Mammary epithelial cell (primary cell): ENCODE results near the gene CNNM3.

Experiments
- EZH2 ChIP-seq: IDR thresholded peaks from 2 replicates; pipeline ENCODE4 v1.6.1; 2012; ENCODE audit warnings: low read length, inconsistent platforms, borderline replicate concordance
- TF ChIP-seq, protein P1 (sequence below), 2 donors: IDR thresholded peaks in 1 of 2; conservative IDR thresholded peaks in 1 of 2; 2 replicates each; pipeline ENCODE4 v1.5.1; 2011 to 2012; ENCODE audit warnings: inconsistent platforms in 2 of 2, low read length in 2 of 2, mild to moderate bottlenecking in 2 of 2, control low read depth in 1 of 2, low read depth in 1 of 2; ENCODE audit not compliant: insufficient read depth in 1 of 2; ENCODE audit errors: extremely low read depth in 1 of 2

DNA sequence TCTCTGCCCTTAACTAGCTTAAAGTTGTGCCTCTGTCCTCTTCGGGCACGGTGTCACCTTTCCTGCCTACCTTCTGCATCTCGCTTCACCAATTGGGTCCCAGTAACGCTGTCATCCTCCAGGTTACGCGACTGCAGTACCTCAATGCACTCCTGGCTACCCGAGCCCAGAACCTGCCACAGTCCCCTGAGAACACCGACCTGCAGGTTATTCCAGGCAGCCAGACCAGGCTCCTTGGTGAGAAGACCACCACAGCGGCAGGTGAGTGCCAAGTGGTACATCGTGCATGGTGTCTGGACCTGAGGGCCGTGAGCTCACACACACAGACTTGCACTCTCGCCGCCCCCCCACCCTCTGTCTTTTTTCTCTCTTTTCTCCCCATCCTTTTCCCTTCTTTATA is 12.8 kb downstream of the CNNM3 start:
- TF ChIP-seq, protein P1, sequence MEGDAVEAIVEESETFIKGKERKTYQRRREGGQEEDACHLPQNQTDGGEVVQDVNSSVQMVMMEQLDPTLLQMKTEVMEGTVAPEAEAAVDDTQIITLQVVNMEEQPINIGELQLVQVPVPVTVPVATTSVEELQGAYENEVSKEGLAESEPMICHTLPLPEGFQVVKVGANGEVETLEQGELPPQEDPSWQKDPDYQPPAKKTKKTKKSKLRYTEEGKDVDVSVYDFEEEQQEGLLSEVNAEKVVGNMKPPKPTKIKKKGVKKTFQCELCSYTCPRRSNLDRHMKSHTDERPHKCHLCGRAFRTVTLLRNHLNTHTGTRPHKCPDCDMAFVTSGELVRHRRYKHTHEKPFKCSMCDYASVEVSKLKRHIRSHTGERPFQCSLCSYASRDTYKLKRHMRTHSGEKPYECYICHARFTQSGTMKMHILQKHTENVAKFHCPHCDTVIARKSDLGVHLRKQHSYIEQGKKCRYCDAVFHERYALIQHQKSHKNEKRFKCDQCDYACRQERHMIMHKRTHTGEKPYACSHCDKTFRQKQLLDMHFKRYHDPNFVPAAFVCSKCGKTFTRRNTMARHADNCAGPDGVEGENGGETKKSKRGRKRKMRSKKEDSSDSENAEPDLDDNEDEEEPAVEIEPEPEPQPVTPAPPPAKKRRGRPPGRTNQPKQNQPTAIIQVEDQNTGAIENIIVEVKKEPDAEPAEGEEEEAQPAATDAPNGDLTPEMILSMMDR (conservative IDR thresholded peaks at IDR 0.05 in 1 of 2, IDR thresholded peaks at IDR 0.05 in 1 of 2; ENCODE audit: extremely low read depth in 1 of 2, insufficient read depth in 1 of 2, low read depth in 1 of 2, low read length in 2 of 2): no peak
- TF ChIP-seq EZH2: no peak
